NCI-H69 (cell line): ENCODE data around the gene OR4F6.
"Not testable (repeated sequence)": the region's sequence is repeated elsewhere in the genome, so short reads cannot be mapped to it uniquely, and the experiment has no call there.

Experiments
- DNase-seq: peaks from one replicate; lab custom pipeline; 2025; lab: John Stamatoyannopoulos, UW

OR4F6 gene

GRCh38 chr15:101803209-101803608 is at the start of gene OR4F6:
TSS of gene OR4F6 (plus strand) at chr15:101803509. CDS start at chr15:101805720, 2,211 bp downstream.
- DNase-seq, result no peak

DNA sequence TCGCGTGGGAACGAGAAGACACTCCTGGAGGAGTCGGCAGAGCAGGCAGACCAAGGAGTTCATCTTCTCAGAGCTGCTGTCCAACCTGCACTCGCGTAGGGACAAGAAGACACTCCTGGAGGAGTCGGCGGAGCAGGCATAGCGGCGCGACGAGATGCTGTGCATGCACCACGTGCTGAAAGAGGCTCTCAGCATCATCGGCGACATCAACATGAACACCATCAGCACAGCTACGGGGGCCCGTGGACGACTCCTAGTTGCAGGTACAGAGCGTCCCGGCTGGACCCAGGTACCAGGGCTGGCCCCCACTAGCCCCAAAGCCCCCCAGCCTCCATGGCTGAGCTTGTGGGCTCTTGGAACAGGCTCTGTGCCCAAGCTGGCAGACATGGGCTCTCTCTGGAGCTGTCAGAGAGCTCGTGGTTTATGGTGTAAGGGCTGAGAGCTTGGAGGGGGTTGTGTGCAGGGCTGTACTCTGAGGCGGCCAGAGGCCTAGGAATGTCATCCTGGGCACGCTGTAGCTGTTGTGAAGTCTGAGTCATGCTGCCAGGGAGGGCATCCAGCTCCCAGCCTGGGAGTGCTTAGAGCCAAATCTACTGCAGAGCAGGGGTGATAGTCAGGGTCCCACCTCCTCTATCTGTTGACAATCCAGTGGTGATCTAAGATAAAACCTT is 38.5 kb upstream of the OR4F6 start:
- DNase-seq, result not testable (repeated sequence)

DNA sequence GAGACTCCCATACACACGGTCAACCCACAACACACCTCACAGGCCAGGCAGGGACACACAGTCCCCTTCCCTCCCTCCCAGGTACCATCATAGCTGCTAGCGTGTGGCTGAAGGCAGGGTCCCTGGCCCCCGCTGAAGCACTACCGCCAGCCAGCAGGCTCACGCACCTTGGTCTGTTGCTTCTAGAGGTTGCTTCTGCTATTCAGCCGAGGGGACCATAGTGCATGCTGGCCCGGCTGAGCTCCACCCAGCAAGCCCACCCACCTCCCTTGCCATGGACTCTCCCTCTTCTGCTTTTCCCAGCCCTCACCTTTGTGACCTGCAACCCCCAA is 38.0 kb upstream of the OR4F6 start:
- not testable (repeated sequence) for DNase-seq

DNA sequence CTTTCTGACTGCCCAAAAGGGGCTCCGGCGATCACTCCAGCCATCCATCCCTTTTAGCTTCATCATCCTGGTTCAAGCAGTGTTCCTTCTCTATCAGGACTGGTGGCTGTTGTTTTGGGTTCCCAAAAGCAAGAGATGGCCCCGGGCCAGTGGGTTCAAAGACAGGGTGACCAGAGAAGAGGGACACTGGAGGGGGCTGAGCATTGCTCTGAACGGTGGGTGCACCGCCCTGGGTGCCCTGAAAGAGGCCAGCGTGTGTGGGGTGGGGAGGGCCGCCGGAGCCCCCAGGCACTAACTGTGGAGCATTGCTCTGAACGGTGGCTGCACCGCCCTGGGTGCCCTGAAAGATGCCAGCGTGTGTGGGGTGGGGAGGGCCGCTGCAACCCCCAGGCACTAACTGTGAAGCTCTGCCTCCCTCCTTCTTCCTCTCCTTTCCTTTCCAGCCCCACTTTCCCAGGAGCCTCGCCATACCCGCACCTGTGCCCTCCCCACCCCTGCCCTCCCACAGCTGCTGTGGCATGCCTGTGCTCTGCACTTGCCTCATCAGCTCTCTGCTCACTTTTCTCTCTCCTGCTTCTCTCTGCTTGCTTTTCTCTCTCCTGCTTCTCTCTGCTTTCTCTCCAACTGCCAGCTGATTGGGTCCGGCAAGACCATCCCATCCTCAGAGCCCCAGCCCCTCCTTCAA is 37.4 kb upstream of the OR4F6 start:
- no peak for DNase-seq

DNA sequence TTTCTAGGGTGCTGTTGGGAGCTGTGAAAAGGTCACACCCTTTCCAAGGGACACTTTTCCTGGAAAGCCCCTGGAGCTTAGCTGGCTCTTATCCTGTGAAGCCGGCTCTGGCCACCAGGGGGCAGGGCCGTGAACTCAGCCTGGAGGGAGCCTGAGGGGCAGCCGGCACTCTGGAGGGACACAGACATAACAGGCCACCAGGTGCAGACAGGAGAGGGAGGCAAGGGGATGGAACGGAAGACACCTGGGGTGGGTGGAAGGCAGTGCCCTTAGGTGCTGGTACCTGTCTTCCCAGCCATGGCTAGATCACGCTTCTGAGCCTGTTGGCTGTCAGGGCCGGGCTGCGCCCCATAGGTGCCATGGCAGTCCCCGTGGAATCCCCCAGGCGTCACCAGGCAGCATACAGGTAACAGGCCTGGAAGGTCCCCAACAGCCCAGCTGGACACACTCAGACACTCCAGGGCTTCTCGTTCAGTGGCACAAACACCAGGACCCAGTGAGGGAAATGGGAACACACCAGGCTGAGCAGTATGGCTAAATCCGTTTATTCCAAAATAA is 36.1 kb upstream of the OR4F6 start:
- DNase-seq, result not testable (repeated sequence)

- no peak for DNase-seq
Measured at GRCh38 chr15:101772921-101773320, 30.4 kb upstream of the OR4F6 start.

DNA sequence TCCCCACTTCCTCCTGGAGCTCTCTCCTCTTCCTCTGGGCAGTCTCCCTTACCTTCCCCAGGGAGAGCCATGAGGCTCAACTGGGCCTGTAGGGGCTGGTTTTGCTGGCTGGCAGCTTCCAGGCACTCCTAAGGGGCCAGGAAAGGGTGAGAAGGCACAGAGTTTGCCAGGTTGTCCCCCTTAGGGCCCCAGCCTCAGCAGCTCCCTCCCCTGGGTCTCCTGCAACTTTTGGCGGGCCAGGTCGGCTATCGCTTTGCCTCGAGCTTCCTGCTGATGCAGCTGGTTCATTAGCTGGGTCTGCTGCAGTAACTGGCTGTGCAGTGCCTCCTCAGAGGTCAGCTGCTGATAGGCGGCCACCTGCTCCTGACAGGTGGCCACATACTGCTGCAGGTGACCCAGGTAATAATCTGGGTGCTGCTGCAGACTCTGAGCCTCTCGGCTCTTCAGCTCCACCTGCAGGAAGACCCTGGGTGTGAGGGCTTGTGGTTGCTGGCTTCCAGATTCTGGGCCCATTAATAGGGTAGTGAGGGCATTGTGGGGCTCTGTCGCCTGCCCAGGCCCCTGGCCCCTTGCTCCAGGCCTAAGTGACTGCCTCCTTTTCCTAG is 29.7 kb upstream of the OR4F6 start:
- peak; percentile 75 for DNase-seq

DNA sequence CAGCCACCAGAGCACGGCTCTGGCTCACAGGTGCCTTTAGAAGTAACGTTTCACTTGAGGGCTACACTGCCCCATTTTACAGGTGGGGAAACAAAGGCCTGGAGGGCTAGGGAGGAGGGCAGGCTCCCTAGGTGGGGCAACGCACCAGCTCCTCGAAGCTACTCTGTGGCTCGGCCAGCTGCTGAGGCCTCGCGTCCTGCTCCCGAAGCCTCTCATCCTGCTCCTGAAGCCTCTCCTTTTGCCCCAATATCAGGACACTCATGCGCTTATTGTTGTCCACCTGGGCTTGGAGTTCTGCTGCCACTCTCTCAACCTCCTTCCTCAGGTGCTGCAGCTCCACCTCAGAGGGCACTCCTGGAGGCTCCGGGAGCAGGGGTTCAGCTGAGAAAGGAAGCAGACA is 28.2 kb upstream of the OR4F6 start:
- DNase-seq, result no peak

- DNase-seq, result not testable (repeated sequence)
Measured at GRCh38 chr15:101778576-101778975, 24.7 kb upstream of the OR4F6 start.

DNA sequence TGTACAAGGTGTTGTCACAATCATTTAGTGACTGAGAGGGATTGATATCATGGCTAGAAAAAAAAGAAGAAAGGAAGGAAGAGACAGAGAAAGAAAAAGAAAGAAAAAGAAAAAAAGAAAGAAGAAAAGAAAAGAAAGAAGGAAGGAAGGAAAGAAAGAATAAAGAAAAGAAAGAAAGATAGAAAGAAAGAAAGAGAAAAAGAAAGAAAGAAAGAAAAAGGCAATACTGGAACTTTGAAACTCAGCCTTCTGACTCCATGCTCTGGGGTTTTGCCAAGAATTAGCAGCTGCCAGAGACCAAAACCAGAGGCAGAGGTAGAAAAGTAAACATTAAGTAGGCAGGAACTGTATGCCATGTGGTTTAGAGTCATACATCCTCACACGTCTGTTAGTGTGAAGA is 23.1 kb upstream of the OR4F6 start:
- DNase-seq, result peak; percentile 41

- no peak for DNase-seq
Measured at GRCh38 chr15:101781928-101782327, 21.4 kb upstream of the OR4F6 start.

DNA sequence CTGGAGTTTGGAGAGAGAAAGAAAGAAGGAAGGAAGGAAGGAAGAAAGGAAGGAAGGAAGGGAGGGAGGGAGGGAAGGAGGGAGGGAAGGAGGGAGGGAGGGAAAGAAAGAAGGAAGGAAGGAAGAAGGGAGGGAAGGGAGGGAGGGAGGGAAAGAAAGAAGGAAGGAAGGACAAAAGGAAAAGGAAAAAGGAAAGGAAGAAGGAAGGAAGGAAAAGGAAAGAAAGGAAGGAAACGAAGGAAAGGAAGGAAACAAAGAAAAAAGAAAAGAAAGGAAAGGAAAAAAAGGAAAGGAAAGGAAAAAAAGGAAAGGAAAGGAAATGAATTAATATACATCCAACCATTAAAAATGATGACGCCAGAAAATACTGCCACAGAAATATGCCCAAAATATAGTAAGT is 18.7 kb upstream of the OR4F6 start:
- DNase-seq, result no peak

DNA sequence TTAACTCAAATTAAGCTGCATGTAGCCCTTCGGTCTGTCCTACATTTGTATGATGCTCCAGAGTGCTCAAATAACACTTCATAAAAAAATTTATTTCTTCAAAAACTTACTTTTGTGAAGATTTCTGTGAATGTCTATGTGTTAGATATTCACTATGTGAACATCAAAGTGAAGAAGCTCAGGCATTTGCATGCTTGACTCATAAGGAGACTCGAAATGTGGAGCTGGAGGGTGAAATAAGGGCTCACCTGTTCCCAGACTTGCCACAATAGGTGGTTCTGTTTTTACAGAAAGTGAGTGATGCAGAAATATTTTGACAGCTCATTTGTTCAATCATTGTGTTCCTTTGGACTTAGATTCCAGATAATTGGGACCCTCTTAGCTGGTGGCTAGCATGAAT is 16.9 kb upstream of the OR4F6 start:
- not testable (repeated sequence) for DNase-seq

DNA sequence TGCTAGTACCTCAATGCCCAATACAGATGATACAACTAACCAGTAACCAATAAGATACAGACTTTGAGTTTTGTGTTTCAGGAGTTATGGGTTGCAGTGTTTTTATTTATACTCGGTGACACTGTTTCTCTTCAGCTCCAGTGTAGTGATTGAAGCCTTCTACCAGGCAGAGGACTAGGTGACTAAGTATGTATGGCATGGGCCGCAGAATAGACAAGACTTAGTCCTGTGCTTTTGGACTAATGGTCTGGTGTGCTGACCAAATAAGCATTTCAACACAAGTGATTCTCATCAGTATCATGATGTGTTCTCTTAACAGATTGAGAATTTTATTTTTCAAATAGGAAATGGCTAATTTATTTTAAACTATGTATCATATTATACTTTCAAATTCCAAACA is 15.3 kb upstream of the OR4F6 start:
- not testable (repeated sequence) for DNase-seq

GRCh38 chr15:101788503-101789269 is 14.6 kb upstream of the OR4F6 start:
- DNase-seq, result not testable (repeated sequence)

GRCh38 chr15:101790748-101791147 is 12.6 kb upstream of the OR4F6 start:
- not testable (repeated sequence) for DNase-seq

DNA sequence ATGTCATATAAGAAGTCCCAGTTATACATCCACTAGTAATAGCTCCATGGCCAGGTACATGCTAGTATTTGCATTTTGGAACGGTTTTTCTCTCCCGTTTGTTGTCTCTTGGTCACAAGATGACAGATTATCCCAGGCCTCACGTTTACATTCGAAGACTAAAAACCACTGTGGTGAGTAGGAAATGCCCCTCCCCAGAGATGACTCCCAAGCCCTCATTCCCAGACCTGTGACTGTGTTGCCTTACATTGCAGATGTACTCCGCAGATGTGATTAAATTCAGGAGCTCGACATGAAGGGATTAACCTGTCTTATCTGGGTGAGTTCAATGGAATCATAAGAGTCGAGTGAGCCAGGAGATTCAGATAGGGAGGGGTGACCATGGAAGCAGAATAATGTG is 9.3 kb upstream of the OR4F6 start:
- not testable (repeated sequence) for DNase-seq

DNA sequence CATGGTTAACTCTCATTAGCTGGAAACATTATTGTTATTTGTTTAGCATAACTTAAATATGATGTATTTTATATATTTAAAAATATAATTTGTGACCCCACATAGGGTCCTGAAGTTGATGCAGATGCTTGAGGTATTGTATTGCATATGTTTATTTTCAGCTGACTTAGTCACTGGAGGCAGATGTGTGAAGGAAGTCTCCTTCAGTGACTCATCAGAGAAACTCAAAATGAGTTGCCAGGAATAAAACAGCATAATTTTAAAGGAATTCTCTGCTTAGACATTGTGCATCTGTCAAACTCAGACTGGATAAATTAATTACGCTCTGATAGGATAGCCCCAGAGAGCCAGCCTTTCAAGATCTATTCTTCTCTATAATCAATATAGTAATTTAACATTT is 7.9 kb upstream of the OR4F6 start:
- DNase-seq, result no peak

GRCh38 chr15:101799665-101800064 is 3.6 kb upstream of the OR4F6 start:
- DNase-seq, result no peak

DNA sequence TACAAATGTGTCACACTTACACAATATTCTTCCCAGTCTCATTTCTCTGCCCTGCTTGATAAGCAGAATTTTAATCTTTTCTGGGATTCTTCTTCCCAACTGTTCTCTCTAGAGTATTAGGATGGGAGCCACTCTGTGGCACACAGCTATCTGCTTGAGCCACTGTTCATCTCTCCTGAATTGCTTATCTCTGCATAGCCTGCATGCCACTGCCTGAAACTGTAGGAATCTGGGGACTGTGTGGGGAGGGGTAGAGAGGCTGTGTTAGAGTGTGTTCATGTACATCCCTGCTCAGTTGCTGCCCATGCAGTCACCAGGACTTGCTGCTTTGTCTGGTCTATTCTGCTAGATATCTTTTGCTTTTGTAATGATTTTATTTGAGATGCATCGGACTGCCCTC is 2.3 kb upstream of the OR4F6 start:
- DNase-seq, result no peak

DNA sequence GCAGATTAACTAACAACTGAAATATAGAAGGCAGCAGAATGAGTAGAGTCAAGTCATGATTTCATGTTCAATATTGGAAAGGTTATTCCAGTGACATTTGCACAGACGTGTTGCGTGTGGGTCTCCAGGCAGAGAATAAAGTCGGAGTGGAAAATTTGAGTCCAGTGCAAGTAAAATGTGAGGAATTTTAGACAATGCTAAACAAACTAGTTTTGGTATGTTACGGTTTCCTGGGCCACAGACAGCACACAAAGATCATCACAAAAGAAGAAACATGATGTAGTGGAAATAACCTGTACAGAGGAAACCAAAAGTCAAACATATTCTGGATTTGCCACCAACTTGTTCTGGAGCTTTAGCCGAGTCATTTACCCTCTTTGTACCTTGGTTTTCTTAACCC is 367 bp downstream of the OR4F6 start:
- DNase-seq, result no peak

DNA sequence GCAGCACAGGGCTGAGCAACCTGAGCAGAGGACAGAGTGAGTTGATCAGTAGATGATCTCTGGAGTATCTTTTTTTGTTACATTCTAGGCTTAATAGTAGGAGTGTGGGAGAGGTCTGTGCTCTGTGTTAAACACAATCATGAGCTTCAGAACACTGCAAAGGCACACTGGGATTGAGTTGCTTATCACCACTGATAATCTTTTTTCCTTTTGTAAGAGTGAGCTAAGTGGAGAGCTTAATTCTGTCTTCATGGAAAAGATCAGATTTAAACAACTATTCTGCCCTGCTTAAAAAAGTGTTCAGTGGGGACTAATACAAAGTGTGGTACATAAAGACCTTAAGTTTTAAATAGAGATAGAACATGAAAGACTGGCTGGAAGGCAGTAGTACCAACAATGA is 1.1 kb downstream of the OR4F6 start:
- no peak for DNase-seq
